OCI-LY3 (cell line): ENCODE results near the gene TMEM51.

Source experiments
- CTCF ChIP-seq: fragments of 200-600, 300-600 bp; sonication (generic); IDR thresholded peaks from 2 replicates; pipeline ENCODE4 v1.5.1; 2014; ENCODE audit warnings: antibody characterized with exemption, low read length, low read depth
- EZH2phosphoT487 ChIP-seq: fragments of 200-600 bp; shearing (Covaris generic); IDR thresholded peaks from 2 replicates; pipeline ENCODE4 v1.6.1; 2018; ENCODE audit warnings: antibody characterized with exemption, mixed run types, low read depth

DNA sequence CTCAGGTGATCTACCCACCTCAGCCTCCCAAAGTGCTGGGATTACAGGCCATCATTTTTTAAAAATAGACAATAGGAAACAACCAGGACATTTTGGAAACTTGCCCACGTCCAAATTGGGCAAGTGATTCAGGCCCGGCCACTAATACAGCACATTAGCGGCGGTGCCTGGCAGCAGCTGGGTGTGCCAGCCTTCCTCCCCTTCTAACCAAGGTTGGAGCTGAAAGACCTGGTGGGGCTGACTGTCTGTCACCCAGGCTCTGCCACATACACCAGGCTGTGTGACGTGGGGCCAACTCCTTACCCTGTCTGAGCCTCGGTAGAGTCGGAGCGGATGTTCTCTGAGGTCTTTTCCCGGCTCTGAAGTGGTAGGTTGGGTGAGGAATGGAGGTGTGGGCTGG, 29.6 kb upstream of the TMEM51 start:
- no peak for TF ChIP-seq CTCF
- no peak for TF ChIP-seq EZH2phosphoT487
